ENCODE results near the gene SHC3.
"Not testable (repeated sequence)": the region's sequence is repeated elsewhere in the genome, so short reads cannot be mapped to it uniquely, and the experiment has no call there.

The SHC3 gene

GRCh38 chr9:89177944-89178829, at the start of gene SHC3:
SHC3 (minus strand) TSS chr9:89178818; CDS start chr9:89178460, 358 bp downstream.
- FAIRE-seq: no peak

DNA sequence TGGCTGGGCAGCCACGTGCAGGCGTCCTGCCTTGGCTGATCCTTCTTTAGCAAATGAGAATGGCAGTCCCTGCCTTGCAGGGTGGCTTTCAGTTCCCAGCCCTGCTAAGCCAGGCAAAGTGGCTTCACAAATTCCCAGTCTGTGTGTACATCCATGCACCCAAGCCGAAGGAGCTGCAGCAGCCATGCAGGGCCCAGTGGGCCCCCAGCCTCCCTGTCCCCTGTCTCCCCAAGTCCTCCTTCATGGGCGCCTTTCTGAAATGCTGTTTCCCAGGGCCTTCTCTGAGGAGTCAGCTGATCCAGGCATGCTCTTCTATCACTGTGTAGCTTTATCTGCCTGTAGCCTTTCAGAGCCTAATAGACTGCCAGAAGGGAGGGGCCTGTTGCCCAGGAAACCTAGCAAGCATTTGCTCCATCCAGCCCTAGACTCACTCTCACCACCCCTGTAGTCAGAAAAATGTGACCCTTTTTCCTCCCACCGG, 47.4 kb upstream of the SHC3 start:
- no peak for FAIRE-seq

DNA sequence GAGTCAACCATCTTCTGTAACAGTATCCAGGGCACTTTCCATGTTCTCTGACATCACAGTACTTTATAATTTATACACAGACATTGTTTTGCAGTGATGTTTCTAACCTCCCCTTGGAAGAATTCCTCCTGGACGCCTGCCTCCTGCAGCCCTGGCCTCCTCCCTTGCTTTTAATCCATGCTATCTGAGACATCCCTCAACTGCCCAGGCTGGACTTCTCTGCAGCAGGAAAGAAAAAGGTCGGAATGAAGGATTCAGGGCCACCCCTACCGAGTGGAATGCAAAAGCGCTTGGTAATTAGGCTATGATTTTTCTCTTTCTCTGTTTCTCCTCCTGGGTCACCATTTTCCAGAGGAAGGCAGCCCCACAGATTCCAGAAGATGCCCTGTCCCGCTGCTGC, 47.0 kb upstream of the SHC3 start:
- no peak for FAIRE-seq

DNA sequence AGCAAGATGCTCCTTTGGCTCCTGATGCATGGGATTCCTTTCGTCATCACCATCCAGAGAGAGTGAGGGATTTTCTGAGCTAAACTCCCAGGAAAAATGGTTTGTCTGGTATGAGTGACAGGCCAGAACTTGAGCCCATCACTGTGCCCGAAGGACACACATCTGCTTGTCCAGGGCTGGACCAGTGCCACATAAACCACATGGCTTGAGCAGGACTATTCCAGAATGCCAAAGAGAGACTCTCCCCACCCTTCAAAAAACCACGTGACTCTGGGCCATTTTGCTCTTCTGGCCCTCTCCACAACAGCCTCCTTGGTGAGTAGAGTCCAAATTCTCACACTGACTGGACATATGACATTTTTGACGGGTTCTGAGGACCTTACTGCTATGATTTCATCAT, 46.4 kb upstream of the SHC3 start:
- no peak for FAIRE-seq

DNA sequence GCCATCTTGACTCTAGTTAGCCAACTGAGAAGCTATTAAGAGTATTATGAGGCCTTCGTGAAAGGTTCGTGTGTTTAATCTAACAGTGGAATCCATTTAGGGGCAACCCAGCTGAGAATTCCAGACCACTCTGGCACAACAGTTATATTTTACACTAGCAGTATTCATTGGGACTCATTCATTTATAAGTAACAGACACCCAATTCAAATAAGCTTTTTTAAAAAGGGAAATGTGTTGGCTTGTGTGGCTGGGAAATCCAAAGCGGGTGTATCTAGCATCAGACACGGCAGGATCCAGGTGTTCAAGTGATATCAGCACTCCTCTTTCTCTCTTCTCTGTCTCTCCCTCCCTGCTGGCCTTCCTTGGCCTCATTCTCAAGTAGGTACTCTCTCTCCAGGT, 46.0 kb upstream of the SHC3 start:
- FAIRE-seq: no peak

DNA sequence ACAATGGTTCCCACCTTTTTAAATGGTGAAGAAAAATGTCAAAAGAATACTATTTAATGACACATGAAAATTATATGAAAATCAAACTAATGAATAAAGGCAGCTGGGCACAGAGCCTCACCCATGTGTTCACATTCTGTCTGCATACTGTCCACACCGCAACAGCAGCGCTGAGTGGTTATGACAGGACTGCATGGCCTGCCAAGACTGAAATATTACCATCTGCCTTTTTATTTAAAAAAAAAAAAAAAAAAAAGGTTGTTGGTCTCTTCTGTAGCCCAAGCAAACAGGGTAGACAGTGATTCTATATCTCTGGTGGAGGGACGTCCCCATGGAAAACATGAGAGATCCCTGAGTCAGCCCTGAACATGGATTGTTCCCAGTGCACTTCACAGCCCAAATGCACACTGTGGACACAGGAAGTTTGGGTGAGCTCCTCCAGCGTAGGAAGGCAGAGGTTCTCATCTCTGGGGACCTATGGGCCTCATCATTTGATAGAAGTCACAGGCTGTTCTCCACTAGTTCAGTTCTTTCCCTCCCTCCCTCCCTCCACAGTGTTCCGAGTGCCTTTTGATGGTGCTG, 44.9 kb upstream of the SHC3 start:
- no peak for FAIRE-seq

DNA sequence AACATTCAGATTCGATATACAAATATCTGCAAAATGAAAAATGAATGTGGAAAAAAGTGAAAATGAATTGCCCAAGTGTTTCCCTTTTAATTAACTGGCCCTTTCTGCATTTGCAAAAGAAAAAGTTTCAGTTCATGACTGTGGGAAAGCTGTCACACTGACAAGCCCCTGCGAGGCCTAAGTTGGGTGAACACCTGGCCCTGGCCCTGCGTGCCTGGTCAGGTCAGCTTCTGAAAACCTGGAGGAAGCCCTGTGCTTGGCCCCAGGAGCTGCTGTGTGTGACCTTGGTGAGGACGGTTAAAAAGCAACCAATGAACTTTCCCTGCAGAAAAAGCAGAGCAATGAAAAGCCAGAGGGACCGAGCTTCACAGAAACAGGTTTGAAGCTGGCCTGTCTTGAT, 41.0 kb upstream of the SHC3 start:
- FAIRE-seq: no peak

- FAIRE-seq: no peak
Observed at GRCh38 chr9:89218040-89218928, 39.7 kb upstream of the SHC3 start.

DNA sequence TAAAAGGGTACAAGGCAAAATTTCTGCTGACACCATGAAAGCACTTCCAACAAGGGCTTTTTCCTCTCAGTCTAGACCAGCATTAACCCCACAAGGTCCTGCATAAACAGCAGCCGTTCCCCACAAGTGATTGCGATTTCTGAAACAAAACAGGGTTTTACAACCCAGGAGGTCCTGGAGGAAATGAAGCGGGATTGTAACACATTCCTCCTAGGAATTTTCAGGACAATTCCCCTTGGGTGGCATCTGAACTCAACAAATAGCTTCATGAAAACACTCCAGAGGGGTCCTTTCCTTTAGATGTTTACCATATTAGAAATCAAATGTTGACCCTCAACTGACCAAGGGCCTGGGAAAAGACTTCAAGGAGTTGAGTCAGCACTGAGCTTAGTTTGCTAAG, 36.7 kb upstream of the SHC3 start:
- no peak for FAIRE-seq

DNA sequence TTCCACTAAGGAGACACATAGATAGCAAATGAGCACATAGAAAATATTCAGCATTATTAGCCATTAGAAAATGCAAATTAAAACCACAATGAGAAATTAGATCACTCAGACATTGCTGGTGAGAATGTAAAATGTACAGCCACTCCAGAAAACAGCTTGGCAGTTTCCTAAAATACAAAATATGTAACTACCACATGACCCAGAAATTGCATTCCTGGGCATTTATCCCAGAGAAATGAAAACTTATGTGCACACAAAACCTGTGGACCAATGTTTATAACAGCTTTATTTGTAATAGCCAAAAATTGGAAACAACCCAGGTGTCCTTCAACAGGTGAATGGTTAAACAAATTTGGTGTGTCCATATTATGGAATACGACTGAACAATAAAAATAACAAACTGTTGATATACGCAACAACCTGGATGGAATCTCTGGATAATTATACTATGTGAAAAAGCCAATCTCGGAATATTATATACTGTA, 34.8 kb upstream of the SHC3 start:
- FAIRE-seq: no peak

- FAIRE-seq: no peak
Observed at GRCh38 chr9:89212171-89212570, 33.6 kb upstream of the SHC3 start.

DNA sequence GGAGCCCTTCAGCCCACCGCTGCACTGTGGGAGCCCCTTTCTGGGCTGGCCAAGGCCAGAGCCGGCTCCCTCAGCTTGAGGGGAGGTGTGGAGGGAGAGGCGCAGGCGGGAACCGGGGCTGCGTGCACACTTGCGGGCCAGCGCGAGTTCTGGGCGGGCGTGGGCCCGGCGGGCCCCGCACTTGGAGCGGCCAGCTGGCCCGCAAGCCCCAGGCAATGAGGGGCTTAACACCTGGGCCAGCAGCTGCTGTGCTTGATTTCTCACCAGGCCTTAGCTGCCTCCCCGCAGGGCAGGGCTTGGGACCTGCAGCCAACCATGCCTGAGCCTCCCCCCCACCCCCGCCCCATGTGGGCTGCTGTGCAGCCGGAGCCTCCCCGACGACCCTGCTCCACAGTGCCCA, 30.7 kb upstream of the SHC3 start:
- FAIRE-seq: not testable (repeated sequence)

GRCh38 chr9:89207026-89207425, 28.4 kb upstream of the SHC3 start:
- FAIRE-seq: no peak

- no peak for FAIRE-seq
Observed at GRCh38 chr9:89204801-89205200, 26.2 kb upstream of the SHC3 start.

DNA sequence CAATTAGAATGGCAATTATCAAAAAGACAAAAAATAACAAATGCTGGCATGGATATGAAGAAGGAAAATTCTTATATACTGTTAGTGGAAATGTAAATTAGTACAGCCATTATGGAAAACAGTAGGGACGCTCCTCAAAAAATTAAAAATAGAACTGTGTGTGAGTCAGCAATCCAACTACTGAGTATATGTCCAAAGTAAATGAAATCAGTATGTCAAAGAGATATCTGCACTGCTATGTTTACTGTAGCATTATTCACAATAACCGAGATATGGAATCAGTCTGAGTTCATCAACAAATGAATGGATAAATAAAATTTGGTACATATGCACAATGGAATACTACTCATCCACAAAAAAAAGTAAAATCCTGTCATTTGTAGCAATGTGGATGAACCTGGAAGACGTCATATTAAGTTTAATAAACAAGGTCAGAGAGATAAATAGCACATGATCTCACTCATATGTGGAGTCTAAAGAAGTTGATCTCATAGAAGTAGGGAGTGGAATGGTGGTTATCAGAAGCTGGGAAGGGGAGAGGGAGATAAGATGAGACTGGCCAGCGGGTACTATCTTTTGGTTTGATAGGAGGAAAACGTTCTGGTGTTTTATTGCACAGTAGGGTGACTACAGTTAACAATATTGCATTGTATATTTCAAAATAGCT, 16.6 kb upstream of the SHC3 start:
- FAIRE-seq: no peak

DNA sequence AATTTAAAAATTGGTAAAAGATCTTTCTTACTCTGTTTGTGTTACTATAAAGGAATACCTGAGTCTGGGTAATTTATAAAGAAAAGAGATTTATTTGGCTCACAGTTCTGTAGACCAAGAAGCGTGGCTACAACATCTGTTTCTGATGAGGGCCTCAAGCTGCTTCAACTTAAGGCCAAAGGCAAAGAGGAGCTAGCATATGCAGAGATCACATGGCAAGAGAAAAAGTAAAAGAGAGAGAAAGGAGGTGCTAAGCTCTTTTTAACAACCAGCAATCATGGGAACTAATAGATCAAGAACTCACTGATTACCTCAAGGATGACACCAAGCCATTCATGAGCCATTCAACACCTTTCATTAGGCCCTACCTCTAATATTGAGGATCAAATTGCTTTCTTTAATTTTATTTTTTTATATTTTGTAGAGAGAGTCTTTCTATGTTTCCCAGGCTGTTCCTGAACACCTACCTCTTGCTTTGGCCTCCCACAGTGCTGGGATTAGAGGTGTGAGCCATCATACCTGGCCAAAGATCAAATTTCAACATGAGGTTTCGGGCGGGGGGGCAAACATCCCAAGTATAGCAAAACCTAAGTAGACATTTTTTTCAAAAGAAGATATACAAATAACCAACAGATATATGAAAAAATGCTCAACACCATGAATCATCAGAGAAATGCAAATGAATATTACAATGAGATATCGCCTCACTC, 16.0 kb upstream of the SHC3 start:
- FAIRE-seq: no peak

DNA sequence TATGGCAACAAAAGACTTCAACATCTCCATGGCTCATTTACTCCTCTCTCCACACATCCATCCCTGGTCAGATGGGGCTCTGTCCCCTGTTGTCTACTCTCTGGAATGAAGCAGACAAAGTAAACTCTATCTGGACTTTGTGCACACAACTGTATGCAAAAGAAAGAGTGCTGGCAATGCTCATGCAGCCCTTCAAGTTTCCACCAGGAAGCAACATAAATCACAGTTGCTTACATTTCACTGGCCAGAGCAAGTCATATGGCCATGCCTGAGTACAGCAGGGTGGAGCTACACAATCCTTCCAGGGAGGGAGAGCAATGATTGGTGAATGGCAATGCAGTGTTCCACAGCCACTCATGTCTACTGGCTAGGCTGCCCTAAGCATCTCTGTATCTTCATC, 12.4 kb upstream of the SHC3 start:
- FAIRE-seq: no peak

GRCh38 chr9:89189215-89189614, 10.6 kb upstream of the SHC3 start:
- no peak for FAIRE-seq

- FAIRE-seq: no peak
Observed at GRCh38 chr9:89187950-89188349, 9.3 kb upstream of the SHC3 start.

GRCh38 chr9:89187541-89187940, 8.9 kb upstream of the SHC3 start:
- no peak for FAIRE-seq

GRCh38 chr9:89186960-89187359, 8.3 kb upstream of the SHC3 start:
- no peak for FAIRE-seq

GRCh38 chr9:89185980-89186379, 7.4 kb upstream of the SHC3 start:
- FAIRE-seq: no peak
